ENCODE measurements around the gene OLFML2B.
"Not testable (repeated sequence)": the region's sequence is repeated elsewhere in the genome, so short reads cannot be mapped to it uniquely, and the experiment has no call there.

OLFML2B gene

GRCh38 chr1:162023547-162024501 is at the start of gene OLFML2B:
Gene OLFML2B (minus strand): TSS chr1:162023869. CDS start chr1:162023430, 439 bp downstream.
- DNase-seq, result peak; percentile 57

DNA sequence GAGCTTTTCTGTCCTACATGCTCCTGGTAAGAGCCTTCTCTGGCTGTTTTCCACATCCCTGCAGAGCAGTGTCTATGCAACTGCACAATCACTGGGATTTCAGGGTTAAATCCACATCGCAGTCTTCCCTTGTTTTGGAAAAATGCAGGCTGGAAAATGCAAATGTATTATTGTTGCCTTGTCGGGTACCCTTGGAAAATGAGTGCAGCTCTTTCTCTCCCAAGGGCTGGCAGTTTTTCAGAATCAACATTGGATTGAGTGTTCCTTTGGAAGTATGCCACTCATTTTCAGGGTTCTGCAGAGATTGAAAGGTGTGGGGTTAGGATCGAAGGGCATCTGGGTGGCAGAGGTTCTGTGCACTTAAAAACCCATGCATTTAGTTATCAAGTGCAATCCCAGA is 49.1 kb upstream of the OLFML2B start:
- DNase-seq, result no peak

GRCh38 chr1:162070825-162071224 is 47.2 kb upstream of the OLFML2B start:
- no peak for DNase-seq

DNA sequence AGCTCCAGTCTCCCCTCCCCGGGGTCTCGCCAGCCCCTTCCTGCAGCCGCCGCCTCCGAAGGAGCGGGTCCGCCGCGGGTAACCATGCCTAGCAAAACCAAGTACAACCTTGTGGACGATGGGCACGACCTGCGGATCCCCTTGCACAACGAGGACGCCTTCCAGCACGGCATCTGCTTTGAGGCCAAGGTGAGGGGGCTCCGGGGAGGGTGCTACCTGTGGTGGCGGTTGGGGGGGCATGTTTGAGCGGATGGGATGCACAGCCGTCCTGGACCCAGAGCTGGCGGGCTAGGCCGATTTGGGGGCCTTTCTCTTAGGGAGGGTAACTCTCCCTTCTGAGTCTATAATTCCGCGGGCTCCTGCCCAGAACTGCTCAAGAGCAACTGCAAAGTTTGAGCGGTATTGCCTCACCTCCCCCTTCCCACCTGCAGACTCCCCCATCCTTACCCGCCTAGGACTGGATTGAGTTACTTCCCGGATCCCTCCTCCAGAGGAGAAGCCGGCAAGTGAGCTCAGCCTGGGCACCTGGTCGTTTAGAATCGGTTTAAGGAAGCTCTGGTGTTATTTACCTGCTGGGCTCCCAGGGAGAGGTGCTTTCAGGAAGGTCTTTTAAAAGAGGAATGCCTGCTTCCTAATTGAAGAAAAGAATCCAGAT is 46.6 kb upstream of the OLFML2B start:
- DNase-seq, result no peak

DNA sequence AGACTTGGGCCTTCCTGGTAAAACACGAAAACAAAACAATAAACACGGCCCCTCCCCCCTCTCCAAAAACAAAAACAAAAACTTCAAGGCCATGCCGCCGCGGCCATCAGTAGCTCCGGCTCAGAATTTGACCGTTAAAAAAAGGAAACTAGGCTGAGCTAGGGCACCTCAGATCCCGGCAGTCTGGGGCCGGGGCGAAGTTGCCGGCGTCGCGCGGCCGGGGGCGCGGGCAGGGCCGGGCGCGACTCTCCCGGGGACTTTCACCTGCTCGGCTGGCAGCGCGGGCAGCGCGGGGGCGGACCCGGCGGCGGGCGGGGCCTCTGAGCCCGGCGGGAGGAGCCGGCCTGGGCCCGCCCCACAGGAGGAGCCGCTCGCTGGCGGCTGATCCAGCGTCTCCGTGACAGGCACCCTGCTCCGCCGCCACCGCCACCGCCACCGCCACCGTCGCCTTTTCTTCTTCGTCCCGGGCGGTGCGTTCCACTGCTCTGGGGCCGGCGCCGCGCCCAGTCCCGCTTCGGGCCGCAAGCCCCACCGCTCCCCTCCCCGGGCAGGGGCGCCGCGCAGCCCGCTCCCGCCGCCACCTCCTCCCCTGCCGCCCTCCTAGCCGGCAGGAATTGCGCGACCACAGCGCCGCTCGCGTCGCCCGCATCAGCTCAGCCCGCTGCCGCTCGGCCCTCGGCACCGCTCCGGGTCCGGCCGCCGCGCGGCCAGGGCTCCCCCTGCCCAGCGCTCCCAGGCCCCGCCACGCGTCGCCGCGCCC is 45.8 kb upstream of the OLFML2B start, which contains the start of gene NOS1AP:
TSS of gene NOS1AP (plus strand) at position 358 of the 760 bp plus-strand sequence. CDS start 487 bp downstream, outside the sequence.
- peak; percentile 83 for DNase-seq

GRCh38 chr1:162068301-162068700 is 44.6 kb upstream of the OLFML2B start:
- no peak for DNase-seq

GRCh38 chr1:162067466-162067865 is 43.8 kb upstream of the OLFML2B start:
- no peak for DNase-seq

DNA sequence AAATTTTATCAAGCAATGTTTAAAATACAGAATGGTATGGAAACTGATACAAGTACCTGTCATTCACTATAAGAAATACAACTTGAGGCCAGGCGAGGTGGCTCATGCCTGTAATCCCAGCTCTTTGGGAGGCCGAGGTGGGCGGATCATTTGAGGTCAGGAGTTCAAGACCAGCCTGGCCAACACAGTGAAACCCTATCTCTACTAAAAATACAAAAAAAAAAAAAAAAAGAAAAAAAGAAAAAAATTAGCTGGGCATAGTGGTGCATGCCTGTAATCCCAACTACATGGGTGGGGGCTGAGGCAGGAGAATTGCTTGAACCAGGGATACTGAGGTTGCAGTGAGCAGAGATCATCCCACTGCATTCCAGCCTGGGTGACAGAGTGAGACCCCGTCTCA is 43.2 kb upstream of the OLFML2B start:
- DNase-seq, result not testable (repeated sequence)

DNA sequence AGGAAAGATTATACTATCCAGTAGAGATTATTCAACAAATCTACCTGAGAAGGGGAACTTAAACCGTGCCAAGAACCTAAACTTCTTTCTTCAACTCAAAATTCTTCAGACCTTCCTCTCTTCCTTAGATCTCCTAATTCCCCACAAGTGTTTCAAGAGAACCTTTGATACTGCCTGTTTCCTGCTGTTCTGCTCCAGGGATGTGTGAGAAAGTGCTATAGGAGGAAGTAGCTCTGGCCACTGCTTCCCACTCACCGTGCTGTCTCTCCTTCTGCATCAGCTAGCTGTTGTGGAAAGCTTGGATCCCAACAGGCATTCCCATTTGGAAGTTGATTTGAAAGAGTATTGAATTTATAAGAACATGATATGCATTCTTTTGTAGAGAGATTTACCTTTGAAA is 41.3 kb upstream of the OLFML2B start:
- no peak for DNase-seq

DNA sequence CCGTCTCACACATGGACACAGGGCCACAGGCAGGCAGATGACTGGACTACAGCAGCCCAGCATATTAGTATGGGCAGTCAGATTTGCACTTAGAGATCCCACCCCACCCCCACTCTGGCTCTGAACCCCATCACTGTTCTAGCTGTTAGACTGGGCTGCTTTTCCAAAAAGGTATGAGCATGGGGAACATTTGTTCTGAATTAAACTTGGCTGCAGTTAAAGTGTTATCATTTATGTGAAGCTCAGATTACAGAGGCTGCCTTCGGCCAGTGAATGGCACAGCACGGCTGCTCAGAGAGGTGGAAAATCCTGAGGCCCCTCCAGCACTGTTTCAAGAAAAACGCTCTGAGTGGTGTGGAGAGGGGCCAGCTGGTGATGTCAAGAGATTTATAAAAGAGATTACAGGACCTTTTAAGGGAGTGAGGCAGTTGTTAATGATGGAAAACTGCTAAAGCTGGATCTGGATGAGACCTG is 38.9 kb upstream of the OLFML2B start:
- no peak for DNase-seq

DNA sequence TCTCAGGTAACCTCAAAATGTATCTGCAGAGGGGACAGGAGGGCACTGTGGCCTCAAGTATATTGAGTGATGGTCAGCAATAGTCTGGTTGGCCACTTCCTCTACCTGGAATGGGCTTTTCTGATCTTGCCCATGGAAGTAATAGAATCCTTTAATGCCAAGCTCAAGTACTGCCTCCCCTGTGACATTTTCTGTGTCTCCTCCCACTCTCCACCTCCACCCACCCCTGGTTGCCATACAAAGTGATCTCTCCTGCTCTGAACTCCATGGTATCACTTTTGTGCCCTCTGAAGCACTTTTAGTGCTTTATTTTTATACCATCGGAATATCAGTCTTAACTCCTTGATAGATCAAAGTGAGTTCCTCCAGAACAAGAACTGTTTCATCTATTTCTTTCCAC is 36.6 kb upstream of the OLFML2B start:
- no peak for DNase-seq

DNA sequence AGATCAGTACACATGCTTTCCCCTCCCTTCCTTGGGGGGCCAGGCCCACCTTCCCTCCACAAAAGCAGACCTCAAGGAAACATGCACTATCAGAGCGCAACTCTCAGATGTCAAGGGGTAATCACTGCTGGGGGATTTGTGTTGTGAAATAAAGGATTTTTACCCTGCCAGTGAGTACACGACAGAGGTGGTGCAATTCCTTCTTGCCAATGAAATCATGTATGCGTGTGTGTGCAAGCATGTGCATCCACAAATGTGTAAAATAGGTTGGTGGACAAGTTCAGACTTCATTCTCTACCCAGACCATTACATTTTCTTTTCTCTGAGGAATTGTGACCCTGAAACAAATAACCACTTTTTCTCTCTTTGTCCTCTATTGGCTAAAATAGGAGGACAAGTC is 36.1 kb upstream of the OLFML2B start:
- DNase-seq, result no peak

- DNase-seq, result no peak
Measured at GRCh38 chr1:162056579-162056978, 32.9 kb upstream of the OLFML2B start.

GRCh38 chr1:162056043-162056442 is 32.4 kb upstream of the OLFML2B start:
- DNase-seq, result peak; percentile 56

DNA sequence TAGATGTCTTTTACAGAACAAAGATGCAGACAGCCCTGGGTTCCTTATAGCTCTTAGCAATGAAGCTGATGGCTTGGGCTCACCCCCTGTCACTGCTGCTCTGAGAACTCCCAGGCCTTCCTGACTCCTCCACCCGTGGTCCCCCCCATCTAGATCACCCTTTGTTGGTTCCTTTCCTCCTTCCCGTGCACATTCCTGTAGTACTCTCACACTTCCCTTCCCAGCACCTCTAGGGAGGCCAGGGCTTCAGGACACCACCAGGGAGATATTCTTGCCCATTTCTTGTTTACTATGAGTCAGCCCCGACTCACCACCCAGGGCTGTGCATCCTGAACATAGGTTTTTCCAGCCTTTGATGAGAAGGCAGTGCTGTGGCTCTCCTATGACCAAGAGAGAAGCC is 31.4 kb upstream of the OLFML2B start:
- no peak for DNase-seq

DNA sequence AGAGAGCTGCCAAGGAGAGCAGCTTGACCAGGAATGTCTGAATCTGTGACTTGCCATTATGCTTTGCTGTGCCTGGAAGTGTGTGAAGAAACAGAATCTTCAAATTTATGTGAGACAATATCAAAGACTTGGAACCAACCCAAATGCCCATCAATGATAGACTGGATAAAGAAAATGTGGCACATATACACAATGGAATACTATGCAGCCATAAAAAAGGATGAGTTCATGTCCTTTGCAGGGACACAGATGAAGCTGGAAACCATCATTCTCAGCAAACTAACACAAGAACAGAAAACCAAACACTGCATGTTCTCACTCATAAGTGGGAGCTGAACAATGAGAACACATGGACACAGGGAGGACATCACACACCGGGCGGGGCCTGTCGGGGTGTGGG is 30.3 kb upstream of the OLFML2B start:
- DNase-seq, result not testable (repeated sequence)

DNA sequence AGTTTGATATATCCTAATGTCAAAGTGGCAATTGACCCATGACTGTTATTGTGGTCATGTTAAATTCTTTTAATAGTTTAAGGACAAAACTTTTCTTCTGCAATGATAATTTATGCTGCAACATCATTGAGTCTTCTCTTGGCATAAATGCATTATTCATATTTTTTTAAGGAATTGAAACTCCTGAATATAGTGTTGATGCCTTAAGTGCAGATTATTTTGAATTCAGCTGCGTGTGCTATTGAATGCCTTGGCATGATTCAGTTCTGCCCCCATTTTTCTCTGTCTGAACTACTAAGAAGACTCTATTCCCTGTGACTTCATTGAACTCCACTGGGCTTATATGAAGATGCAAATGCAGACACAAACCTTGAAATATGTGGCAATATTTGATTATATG is 23.3 kb upstream of the OLFML2B start:
- DNase-seq, result no peak

GRCh38 chr1:162042361-162042760 is 18.7 kb upstream of the OLFML2B start:
- no peak for DNase-seq

GRCh38 chr1:162040657-162041056 is 17.0 kb upstream of the OLFML2B start:
- DNase-seq, result no peak

DNA sequence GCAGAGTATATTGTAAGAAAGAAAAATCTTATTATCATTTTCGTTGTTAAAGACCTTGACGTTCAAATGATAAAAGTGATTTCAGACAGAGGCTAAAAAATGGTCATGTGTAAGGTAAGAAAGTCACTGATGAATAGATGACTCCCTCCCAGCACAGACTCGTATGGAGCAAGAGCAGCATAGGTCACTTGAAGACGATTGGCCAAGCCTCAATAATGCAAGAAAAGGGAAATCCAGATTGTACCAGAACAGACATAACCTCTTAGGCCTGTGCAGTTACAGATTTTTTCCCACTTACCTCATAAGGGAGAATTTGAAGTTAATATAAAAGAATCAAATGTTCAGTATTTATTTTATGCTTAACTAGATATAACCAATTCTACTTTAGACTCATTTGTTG is 16.3 kb upstream of the OLFML2B start:
- no peak for DNase-seq

- DNase-seq, result no peak
Measured at GRCh38 chr1:162038624-162039023, 15.0 kb upstream of the OLFML2B start.

DNA sequence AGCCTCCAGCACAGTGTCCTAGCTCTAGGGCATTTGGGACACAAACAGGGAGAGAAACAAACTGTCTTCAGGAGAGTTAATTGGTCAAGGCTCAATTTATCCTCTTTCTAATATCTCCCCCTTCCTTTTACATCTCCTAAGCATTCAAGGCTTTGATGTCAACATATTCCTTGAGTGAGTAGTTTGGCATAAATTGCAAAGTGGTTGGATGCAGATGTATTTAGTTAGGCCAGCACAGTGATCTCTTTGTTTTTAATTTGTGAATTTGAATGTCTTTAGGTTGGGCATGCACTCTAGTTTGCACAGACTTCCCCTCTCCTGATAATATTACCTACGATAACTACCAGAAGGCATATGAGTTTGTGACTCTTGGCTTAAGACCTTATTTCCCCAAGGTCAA is 12.5 kb upstream of the OLFML2B start:
- DNase-seq, result no peak

DNA sequence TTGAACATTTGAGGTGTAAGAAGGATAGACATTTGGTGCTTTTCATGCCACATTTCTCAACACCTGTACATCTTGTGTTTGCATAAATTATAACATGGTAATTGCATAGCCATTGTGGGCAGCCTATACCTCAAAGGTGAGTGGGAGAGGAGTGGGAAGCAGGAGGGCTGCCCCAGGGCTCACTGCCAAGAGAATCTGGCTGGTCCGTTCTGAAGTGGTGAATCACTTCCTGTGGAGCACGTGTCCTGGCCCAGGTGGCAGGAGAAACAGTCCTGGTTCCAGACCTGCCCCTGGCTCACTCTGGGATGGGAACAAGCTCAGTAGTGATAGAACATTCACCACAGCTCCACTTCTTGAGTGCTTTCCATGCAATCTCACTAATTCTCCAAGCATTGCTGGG is 11.6 kb upstream of the OLFML2B start:
- DNase-seq, result no peak

Measured in activated CD4-positive, alpha-beta T cell treated with anti-CD3 and anti-CD28 coated beads, Interleukin-2, Interleukin-6, amounts not matched to agents 100 ng/mL and 50 ng/mL, durations not matched to agents 16 hours and 8 hours (primary cell).